HG02588 (cell line): ENCODE measurements around the gene UTY.

Experiments used
- ATAC-seq: cut with Tn5 transposase; IDR thresholded peaks from one replicate; pipeline ENCODE4 v1.9.1; 2021; ENCODE audit warnings: mild to moderate bottlenecking, moderate library complexity; ENCODE audit not compliant: unreplicated experiment

UTY gene

DNA sequence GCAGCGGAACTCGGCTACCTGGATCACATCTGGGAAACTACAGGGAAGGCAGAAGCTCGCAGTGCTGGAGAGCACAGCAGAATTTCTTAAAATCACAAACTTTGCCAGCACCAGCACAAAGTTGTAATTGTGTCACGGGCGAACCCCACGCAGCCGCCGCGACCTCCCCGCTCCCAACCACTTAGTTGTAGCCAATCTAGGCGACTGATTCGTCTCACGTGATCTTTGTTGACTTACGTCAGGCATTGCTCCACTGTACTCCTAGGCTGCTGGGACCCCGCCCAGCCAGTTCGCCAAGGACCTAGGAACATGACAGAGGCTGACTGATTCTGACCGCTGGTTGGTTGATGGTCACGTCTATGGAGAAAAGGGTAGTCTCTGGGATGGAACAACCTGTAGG is at the start of gene UTY:
TSS of gene UTY (minus strand) at position 206 of the 400 bp plus-strand sequence. CDS start 368 bp downstream, outside the sequence.
- peak; percentile 96 for ATAC-seq

DNA sequence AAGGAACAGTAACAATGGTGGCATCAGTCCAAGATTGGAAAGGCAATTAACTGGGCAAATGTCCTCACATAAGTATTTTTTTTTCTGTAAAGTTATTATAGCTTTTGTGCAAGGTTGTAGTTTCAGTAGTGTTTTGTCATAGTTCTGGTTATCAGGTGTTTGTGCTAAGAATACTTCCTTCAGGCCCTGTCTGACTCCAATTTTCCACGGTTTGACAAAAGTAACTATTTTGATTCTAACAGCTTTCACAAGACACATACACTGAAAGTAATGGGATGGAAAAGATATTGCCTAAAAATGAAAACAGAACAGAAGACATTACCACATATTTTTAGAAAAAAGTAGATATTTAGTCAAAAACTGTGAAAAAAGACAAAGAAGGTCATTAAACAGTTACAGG is 40.6 kb upstream of the UTY start:
- no peak for ATAC-seq

DNA sequence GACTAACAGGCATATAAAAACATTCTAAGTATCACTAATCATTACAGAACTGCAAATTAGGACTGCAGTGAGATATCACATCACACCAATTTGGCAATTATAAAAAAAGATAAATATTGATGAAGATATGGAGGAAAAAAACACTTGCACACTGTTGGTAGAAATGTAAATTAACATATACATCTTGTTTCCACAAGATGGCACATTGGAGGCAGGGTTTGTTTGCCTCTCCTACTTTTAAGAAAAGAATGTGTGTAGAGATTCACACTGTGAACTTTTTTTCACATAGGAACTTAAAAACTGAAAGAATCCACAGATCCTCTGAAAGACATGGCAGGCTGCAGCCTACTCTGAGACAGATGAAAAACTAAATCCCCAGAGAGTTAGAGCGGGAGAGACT is 21.4 kb upstream of the UTY start:
- ATAC-seq = no peak

DNA sequence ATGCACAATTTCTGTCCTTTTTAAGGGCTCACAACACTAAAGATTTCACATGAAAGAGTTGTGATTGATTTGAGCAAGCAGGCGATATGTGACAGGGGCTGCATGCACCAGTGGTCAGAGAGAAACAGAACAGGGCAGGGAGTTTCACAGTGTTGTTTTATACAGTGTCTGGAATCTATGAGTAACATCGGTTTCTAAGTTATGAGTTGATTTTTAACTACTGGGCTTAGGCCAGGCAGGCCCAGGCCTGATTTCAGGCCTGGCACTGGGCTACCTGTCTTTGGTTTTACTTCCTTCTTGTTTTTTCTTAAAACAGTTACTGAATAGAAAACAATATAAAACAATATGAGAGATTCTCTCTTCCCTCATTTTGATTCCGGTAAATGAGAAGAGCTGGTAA is 13.9 kb upstream of the UTY start:
- ATAC-seq = no peak

DNA sequence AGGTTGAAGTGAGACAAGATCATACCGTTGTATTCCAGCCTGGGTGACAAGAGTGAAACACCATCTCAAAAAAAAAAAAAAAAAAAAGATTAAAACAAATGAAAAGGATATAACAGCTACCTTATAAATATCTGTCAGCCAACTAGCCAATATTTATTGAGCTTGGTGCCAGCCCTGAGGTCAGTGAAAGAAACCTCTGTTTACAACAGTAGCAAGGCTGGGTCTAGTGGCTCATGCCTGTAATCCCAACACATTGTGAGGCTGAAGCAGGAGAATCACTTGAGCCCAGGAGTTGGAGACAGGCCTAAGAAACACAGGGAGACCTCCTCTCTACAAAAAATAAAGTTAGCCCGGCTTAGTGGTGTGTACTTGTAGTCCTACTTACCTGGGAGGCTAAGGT is 12.6 kb upstream of the UTY start:
- ATAC-seq = no peak

DNA sequence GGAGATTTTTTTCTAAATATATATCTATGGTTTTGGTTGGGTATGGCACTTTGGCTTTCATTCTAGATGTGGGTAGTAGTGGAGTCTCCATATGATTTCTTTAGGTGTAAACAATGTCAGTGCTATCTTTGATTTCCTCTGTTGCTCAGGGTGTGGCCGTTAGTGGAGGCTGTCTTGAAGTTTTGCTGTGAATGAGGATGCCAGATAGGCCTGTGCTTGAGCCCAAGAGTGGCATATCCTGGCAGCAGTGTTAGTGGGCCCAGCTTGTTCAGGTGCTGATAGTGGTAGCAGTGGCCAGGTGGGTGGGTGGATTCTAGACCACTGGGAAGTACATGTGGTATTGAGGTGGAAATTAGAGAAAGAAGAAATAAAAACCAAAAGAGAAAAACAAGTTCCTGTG is 8.9 kb upstream of the UTY start:
- ATAC-seq = no peak

DNA sequence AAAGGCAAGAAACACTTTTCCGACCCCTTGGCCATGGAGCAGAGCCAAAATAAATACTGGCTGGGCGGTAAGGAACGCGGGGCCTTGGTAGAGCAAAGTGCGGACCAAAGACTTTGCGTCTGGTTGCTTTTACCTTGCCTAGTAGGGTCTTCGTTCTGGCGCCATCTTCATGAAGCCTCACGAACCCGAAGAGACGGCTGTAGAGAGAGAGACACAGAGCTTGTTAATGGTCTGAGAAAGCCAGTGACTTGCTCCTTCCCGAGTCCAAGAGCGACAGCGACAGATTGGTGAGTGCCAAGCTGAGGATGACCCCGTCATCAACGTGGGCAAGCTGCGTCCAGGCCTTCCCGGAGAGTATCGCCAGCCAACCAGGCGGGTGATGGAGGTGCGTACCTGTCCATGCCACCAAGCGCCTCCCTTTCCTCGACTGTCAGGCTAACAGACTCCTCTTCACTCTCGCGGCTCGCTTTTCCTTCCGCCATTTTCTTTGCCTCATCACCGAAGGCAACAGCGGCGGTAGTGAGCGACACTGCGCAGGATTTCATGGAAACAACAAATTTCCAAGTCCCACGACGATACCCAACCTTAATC is 617 bp downstream of the UTY start:
- ATAC-seq = no peak

DNA sequence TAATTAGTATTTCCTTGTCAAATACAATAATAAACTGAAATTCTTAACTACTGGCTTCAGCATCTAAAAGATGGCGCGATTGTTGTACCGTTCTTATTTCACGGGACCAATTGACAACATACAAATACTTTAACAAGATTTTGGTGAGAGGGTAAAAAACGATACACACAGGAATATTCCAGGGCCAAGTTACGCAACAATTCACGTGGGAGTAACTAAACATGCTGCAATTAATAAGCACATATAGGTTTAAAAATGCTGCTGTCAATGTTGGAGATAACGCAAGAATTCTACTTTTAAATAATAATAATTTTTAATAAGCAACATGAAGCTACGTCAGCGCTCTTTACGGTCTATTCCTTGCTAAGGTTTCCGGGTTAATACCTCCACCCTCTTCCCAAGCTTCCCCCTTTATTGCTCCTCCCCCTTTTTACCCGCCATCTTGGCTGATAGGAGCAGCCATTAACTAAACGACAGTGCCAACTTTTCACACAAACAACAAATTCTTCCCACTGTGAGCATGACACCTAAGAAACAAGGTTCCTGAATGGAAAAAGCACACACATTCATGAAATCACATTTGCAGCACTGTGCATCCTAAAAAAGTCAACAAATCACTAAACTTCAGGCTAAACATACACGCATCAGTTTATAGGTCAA is 1.6 kb downstream of the UTY start:
- peak; percentile 32 for ATAC-seq

DNA sequence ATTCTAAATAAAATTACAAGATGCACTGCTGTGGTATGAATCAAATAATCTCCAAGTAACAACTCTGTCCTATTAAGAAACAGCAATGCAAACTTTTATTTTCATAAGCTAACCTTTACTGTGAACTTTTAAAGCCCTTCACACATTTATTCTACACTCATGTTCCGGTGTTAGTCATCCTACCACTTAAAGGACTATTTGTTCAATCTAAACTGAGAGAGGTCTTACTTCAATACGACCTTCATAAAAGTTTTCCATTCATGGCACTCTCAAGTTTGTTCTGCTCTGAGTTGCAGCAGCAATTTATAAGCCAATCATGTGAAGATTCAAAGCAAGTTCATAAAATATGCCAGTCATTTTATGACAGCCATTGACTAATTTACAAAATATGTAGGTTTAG is 4.8 kb downstream of the UTY start:
- ATAC-seq = no peak

DNA sequence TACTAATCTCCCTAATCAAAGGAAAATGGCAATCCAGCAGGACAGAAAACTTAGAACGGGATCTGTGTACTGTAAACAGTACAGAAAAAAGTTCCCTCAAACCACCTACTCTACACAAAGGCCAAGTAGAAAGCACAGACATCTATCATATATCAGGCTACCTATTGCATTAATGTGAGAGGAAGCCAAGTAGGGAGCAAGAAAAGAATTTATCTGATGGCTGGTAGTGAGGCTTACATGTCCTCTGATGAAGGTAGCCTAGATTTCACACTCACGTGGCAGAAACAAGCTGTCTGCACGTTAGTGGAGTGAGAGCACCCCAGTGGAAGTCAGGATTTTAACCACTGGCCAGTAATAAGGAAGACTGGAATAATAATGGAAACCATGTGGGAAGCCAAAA is 28.3 kb downstream of the UTY start:
- ATAC-seq = no peak

DNA sequence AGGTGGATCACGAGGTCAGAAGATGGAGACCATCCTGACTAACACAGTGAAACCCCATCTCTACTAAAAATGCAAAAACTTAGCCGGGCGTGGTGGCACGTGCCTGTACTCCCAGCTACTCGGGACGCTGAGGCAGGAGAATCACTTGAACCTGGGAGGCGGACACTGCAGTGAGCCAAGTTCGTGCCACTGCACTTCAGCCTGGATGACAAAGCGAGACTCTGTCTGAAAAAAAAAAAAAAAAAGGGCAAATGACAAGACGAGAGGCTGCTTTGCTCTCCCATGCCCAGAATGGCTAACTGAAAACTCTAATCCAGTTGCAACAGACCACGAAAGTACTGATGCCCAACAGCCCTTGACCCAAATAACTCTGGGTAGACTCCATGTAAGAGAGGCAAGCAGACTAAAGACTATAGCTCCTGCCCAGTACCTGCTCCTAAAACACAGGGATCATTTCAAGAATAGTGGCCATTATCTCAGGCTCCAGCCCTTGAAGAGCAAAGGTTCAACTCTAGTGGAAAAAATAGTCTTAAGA is 29.2 kb downstream of the UTY start:
- ATAC-seq = no peak

DNA sequence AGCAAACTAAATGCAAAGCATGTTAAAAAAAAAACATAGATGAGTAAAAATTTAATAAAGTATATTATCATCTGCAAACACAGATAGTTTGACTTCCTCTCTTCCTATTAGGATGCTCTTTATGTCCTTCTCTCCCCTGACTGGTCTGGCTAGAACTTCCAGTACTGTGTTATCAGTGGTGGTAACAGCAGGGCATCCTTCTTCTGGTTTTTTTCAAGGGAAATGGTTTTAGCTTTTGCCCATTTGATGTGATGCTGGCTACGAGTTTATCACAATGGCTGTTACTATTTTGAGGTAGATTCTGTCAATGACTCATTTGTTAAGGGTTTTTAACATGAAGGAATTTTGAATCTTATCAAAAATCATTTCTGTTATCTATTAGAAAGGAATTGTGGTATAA is 34.3 kb downstream of the UTY start:
- ATAC-seq = no peak

DNA sequence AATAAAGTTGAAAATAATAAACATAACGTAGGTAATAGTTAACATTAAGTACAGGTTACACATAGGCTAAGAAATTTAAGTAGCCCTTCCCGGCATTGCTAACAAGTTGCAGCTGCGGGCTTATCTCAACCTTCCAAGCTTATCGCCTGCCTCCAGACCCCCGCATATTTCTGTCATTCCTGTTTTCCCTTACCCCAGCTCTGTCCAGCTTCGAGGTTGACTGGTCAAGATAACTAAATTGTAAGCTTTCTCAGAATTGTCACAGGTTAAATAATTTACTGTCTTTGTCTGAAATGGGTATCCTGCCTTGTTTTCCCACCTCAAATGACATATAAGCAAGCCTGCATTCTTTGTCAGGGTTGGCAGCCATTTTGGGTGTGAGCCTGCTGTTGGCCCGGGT is 36.7 kb downstream of the UTY start:
- no peak for ATAC-seq

DNA sequence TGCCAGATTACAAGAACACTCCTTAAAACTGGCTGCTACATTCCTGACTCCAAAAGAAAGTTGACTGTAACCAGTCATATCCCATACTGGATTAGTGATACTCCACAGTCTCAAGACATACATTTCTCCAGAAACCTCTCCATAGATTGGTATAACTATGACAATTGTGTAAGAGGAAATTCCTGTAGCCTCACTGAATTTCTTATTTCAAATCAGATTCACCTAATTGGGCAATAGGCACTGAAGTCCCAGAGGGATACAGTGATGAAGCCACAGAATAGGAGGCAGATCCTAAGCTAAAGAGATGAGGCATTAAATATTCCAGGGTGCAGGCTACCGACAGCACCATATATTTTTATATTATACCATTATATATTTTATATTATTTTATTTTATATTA is 39.0 kb downstream of the UTY start:
- ATAC-seq = no peak

DNA sequence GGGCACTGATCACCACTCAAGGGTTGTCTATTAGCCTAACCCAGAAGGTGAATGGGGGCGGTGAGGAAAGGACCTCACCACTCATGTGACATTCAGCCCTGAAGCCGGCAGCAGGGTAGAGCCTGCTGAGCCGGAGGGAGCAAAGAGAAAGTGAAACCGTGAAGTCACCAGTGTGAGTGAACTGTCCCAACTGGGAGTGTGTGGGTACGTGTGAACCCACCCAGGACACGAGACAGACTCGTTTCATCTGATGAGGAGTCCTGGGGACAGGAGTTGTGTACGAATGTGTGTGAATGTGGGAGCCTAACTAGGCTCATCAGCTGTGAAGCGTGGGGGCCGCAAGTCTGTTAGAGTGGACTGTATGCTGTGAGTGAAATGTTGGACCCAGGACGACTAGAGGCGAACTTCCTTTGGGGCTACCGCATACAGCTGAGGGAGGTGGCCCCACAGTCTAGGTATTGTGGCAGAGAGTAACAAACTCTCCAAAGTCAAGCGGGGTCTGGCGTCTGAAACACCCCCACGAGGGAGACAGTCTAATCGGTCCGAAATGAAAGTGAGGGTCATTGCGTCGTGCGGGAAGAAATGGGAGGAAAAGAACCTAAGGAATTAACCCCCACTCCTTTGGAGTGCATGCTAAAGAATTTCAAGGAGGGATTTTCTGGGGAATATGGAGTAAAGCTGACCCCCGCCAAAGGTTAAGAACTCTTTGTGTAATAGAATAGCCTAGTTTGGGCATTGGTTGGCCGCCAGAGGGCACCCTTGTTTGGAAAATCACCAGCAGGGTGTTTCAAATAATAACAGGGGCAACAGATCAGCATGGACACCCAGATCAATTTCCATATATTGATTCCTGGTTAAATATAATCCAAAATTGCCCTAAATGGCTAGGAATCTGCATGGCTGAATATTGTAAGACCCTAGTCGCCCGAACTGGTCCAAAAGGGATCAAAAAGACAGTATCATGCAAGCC is 43.6 kb downstream of the UTY start:
- peak; percentile 92 for ATAC-seq

DNA sequence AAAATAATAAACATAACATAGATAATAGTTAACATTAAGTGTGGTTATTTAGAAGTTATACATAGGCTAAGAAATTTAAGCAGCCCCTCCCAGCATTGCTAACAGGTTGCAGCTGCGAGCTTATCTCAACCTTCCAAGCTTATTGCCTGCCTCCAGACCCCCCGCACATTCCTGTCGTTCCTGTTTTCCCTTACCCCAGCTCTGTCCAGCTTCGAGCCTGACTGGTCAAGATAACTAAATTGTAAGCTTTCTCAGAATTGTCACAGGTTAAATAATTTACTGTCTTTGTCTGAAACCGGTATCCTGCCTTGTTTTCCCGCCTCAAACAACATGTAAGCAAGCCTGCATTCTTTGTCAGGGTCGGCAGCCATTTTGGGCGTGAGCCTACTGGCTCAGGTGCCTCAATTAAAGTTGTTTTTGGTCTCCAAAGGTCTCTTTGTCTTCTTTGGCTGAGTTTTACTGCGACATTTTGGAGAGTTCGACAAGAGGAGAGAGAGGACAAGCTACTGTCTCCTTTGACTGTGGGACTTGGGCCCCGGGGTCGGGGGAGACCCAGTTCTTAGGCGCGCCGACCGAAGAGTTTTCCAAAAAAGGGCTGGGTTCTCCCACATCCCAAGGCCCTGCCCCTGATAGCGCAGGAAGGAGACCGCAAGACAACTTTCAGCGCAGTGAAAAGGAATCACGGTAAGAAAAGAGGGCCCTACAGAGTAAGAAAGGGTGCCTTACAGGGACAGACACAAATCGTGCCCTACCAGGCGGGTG is 44.4 kb downstream of the UTY start:
- ATAC-seq = no peak

DNA sequence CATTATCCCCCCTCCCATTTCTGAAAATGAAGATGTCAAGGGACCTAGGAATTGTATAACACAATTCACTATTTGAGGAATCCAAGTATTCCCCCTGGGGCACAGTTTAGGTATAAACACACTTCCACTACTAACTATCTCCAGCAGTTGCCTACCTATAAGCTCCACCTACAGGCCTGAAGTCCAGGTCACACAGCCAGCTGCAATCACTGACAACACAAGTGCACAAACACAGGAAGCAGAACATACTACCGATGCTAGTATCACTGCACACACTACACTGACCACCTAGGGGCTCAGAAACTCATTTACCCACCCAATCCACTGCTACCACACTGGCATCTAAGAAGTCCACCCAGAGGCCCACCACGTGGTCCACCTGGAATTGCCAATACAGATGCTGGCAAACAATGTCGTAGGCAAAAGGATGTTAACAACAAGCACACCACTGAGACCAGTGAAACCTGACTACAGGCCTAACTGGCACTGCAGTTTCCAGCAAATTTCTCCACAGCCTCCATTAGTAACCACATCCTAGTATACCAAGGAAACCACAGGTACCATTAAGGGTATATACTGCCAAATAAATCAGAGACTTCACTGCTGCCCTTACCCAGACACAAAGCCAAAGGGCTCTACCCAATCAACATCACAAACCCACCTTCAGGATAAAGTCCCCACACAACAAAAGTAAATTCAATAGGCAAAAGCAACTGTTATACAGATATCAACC is 47.4 kb downstream of the UTY start:
- ATAC-seq = no peak

DNA sequence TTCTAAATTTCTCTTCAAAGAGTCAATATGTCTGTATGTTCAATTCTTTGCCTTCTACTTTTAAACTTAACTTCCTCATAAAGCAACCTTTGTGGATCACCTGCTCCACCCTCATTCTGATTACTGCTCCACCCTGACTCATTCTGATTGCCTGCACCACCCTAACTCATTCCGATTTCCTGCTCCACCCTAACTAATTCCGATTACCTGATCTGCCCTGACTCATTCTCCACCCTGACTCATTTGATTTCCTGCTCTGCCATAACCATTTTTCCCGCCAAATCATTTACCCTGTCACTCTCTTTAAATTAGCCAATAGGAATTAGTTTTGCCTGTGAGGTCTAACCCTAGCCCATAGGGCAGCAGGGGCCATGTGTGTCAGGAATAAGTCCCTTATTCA is 50.3 kb downstream of the UTY start:
- ATAC-seq = no peak

DNA sequence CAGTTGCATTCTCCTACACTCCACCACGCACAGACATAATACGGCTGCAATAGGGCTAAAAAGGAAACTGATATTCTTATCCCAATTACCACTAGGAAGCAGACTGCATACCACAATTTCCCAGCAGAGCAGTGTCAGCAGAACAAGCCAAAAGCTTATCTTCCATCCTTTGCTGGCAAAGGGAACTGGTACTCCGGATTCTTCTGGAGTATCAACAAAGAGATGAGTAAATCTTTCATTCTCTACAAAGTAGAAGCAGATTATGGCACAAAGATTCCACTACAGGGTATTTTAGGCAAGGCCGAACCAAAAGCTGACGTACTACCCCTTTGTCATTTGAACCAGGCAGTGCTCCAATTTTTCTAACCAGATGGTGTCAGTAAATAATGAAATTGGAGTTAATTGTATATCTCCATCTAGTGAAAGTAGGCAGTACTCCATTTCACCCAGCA is 56.5 kb downstream of the UTY start:
- no peak for ATAC-seq
